HEK293T (cell line): ENCODE data around the gene DNAH12.

Experiments
- FOXM1 ChIP-seq: fragments of 450-650 bp; IDR thresholded peaks from 2 replicates; pipeline ENCODE4 v1.6.1; 2017; ENCODE audit warnings: mild to moderate bottlenecking, borderline replicate concordance
- NFRKB ChIP-seq: fragments of 450-650 bp; IDR thresholded peaks from 2 replicates; pipeline ENCODE4 v1.6.1; 2016; ENCODE audit warnings: mild to moderate bottlenecking, moderate library complexity

DNA sequence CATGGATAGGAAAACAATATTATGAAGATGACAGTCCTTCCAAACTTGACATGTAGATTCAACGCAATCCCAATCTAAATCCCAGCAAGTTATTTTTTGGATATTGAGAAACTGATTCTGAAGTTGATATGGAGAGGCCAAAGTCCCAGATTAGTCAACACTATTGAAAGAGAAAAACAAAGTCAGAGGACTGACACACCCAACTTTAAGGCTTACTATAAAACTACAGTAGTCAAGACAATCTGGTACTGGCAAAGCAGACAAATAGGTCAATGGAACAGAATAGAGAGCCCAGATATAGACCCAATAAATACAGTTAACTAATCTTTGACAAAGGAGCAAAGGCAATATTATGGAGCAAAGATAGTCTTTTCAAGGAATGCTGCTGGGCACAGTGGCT lies 132.4 kb downstream of the DNAH12 start:
- no peak for TF ChIP-seq NFRKB
- no peak for TF ChIP-seq FOXM1
